Measurements from ENCODE around the gene GTPBP2. TPM values are rescaled to one million over a fixed set of nuclear protein-coding genes. Genes with fewer than 3 reads are reported as not detected.

Gene GTPBP2
- polyA plus RNA-seq, 1 of the 3 experiments (the other 2 are of a cell fraction) = 83.7 TPM

GRCh38 chr6:43588194-43588593 is 40.9 kb downstream of the GTPBP2 start:
- peaks cover 45 to 81% of the 10 kb centered on the region in 2 experiments for H3K36me3 ChIP-seq (replicated peaks in 1 of 2; ENCODE audit: control insufficient read depth in 1 of 2, insufficient read depth in 2 of 2, low read length in 1 of 2)
- CTCF ChIA-PET = interaction anchor here (0.8 to 1.1 kb wide), 2 partner anchors 9 to 20 kb away, joined by 3 to 6 read pairs; no protein-coding TSS in a partner anchor

More at GRCh38 chr6:43588194-43588593, 40.9 kb downstream of the GTPBP2 start:
- Histone ChIP-seq H2AFZ (ENCODE audit: low read depth) (no peak overlapping the region), H3K27me3 (ENCODE audit: insufficient read depth) (no peaks in the 10 kb centered on the region), H4K20me1 (ENCODE audit: insufficient read depth) (no peaks in the 10 kb centered on the region), H3K9ac (no peak overlapping the region), H3K4me3 (ENCODE audit: low read depth in 2 of 2, low read length in 1 of 2) (no peak overlapping the region), H3K9me3 (no peaks in the 10 kb centered on the region), H3K9me2 (no peaks in the 10 kb centered on the region), H3K27ac (ENCODE audit: low read depth in 2 of 2, low read length in 1 of 2) (no peak overlapping the region), H3K4me1 (ENCODE audit: control insufficient read depth in 1 of 2, insufficient read depth in 2 of 2, low read depth in 1 of 2, low read length in 1 of 2) (no peaks in the 10 kb centered on the region), H3K4me2 (no peak overlapping the region), H3K79me2 (ENCODE audit: insufficient read depth) (peaks cover 71% of the 10 kb centered on the region), H3F3A (replicated peaks; ENCODE audit: insufficient read depth) (no peaks in the 10 kb centered on the region)
- 98% methylated on average over 5 of the region's 5 CpGs for WGBS (ENCODE audit: low lambda C conversion rate)
- DNase-seq = no peak
- POLR2A ChIA-PET = no interaction called here
- TF ChIP-seq SMC3 (IDR thresholded peaks at IDR 0.05; ENCODE audit: low read depth, low read length) (no peak), EP300 (IDR thresholded peaks at IDR 0.05; ENCODE audit: borderline replicate concordance in 1 of 2, low read depth in 1 of 2, low read length in 1 of 2) (no peak), MEF2A (IDR thresholded peaks at IDR 0.05; ENCODE audit: borderline replicate concordance, low read depth) (no peak), POLR2AphosphoS5 (IDR thresholded peaks at IDR 0.05; ENCODE audit: low read depth, low read length) (no peak), IRF3 (IDR thresholded peaks at IDR 0.05; ENCODE audit: low read depth, low read length) (no peak), CTCF (IDR thresholded peaks at IDR 0.05) (no peak), RFX5 (IDR thresholded peaks at IDR 0.05; ENCODE audit: low read length) (no peak), RXRA (IDR thresholded peaks at IDR 0.05; ENCODE audit: borderline replicate concordance, low read depth) (no peak), MXI1 (IDR thresholded peaks at IDR 0.05; ENCODE audit: low read depth, low read length) (no peak), CHD2 (IDR thresholded peaks at IDR 0.05; ENCODE audit: low read length, partially characterized antibody) (no peak), SIN3A (IDR thresholded peaks at IDR 0.05; ENCODE audit: borderline replicate concordance, low read depth, low read length) (no peak), TCF12 (IDR thresholded peaks at IDR 0.05) (no peak), MAX (IDR thresholded peaks at IDR 0.05; ENCODE audit: low read depth) (no peak), RCOR1 (IDR thresholded peaks at IDR 0.05; ENCODE audit: low read length) (no peak), NFIC (IDR thresholded peaks at IDR 0.05; ENCODE audit: borderline replicate concordance) (no peak), YY1 (IDR thresholded peaks at IDR 0.05; ENCODE audit: low read depth) (no peak), GABPA (IDR thresholded peaks at IDR 0.05; ENCODE audit: low read depth) (no peak), REST (IDR thresholded peaks at IDR 0.05; ENCODE audit: low read depth, low read length) (no peak), FOXM1 (IDR thresholded peaks at IDR 0.05; ENCODE audit: low read depth) (no peak)

All from SK-N-SH (cell line).